ENCODE results near the gene UNC5C.

The UNC5C gene

GRCh38 chr4:95216636-95217035 lies 332.1 kb downstream of the UNC5C start:
- no peak for DNase-seq (ENCODE audit: low read depth)

- no peak for DNase-seq (ENCODE audit: low read depth)
Observed at GRCh38 chr4:95215991-95216605, 332.7 kb downstream of the UNC5C start.

GRCh38 chr4:95215043-95215442 lies 333.7 kb downstream of the UNC5C start:
- DNase-seq (ENCODE audit: low read depth): no peak

- DNase-seq (ENCODE audit: low read depth): no peak
Observed at GRCh38 chr4:95214408-95214807, 334.4 kb downstream of the UNC5C start.

- DNase-seq (ENCODE audit: low read depth): no peak
Observed at GRCh38 chr4:95213366-95213765, 335.4 kb downstream of the UNC5C start.

GRCh38 chr4:95212692-95213091 lies 336.1 kb downstream of the UNC5C start:
- DNase-seq (ENCODE audit: low read depth): no peak

GRCh38 chr4:95209927-95210326 lies 338.8 kb downstream of the UNC5C start:
- no peak for DNase-seq (ENCODE audit: low read depth)

- DNase-seq (ENCODE audit: low read depth): no peak
Observed at GRCh38 chr4:95204873-95205272, 343.9 kb downstream of the UNC5C start.

- DNase-seq (ENCODE audit: low read depth): no peak
Observed at GRCh38 chr4:95204267-95204844, 344.4 kb downstream of the UNC5C start.

GRCh38 chr4:95198961-95199360 lies 349.8 kb downstream of the UNC5C start:
- no peak for DNase-seq (ENCODE audit: low read depth)

- no peak for DNase-seq (ENCODE audit: low read depth)
Observed at GRCh38 chr4:95197353-95197752, 351.4 kb downstream of the UNC5C start.

- DNase-seq (ENCODE audit: low read depth): no peak
Observed at GRCh38 chr4:95193391-95194224, 355.2 kb downstream of the UNC5C start.

- no peak for DNase-seq (ENCODE audit: low read depth)
Observed at GRCh38 chr4:95191537-95191936, 357.2 kb downstream of the UNC5C start.

GRCh38 chr4:95190751-95191436 lies 357.9 kb downstream of the UNC5C start:
- DNase-seq (ENCODE audit: low read depth): no peak

- no peak for DNase-seq (ENCODE audit: low read depth)
Observed at GRCh38 chr4:95188701-95189370, 359.9 kb downstream of the UNC5C start.

- no peak for DNase-seq (ENCODE audit: low read depth)
Observed at GRCh38 chr4:95186666-95187065, 362.1 kb downstream of the UNC5C start.

GRCh38 chr4:95183656-95184408 lies 364.9 kb downstream of the UNC5C start:
- DNase-seq (ENCODE audit: low read depth): no peak

- no peak for DNase-seq (ENCODE audit: low read depth)
Observed at GRCh38 chr4:95181996-95182306, 366.8 kb downstream of the UNC5C start.

- DNase-seq (ENCODE audit: low read depth): no peak
Observed at GRCh38 chr4:95181243-95181995, 367.4 kb downstream of the UNC5C start.

GRCh38 chr4:95180531-95181242 lies 368.1 kb downstream of the UNC5C start:
- no peak for DNase-seq (ENCODE audit: low read depth)
